ENCODE measurements around the gene DIS3L2.
"Not testable (repeated sequence)": the region's sequence is repeated elsewhere in the genome, so short reads cannot be mapped to it uniquely, and the experiment has no call there.

DIS3L2 gene

DNA sequence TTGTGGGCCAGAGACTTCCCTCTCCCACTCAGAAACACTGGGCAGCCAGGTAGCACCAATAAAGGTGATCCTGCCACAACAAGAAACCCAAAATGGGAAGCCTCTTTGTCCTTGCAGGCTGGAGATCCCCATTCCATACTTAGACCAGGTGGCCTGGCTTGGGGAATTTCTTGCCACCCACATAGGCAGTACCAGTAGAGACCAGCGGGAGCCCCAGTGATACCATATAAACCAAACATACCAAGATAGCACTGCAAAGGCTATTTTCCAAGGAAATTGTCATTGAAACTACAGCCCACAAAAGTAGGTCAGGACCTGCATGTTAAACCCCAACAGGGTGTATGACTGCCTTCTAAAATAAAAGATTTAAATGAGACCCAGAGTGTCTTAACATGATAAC is 171.6 kb downstream of the DIS3L2 start:
- no peak for DNase-seq

DNA sequence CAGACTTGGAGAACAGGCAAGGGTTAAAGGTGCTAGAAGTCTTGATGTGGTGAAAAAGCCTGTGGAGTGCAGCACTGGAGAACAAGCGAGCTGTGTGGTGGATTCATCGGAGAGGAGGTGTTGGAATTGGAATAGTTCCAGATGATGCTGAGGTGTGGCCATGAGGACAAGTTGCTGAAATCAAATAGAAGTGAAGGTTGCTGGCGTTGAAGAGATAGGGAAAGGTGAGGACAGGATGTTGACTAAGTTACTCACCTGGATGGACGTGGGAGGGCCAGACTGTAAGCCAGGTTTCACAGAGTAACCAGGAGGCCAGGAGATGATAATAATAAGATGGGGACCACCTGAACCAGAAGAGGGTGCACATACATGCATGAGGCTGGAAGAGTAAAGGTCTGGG is 173.4 kb downstream of the DIS3L2 start:
- DNase-seq, result no peak

DNA sequence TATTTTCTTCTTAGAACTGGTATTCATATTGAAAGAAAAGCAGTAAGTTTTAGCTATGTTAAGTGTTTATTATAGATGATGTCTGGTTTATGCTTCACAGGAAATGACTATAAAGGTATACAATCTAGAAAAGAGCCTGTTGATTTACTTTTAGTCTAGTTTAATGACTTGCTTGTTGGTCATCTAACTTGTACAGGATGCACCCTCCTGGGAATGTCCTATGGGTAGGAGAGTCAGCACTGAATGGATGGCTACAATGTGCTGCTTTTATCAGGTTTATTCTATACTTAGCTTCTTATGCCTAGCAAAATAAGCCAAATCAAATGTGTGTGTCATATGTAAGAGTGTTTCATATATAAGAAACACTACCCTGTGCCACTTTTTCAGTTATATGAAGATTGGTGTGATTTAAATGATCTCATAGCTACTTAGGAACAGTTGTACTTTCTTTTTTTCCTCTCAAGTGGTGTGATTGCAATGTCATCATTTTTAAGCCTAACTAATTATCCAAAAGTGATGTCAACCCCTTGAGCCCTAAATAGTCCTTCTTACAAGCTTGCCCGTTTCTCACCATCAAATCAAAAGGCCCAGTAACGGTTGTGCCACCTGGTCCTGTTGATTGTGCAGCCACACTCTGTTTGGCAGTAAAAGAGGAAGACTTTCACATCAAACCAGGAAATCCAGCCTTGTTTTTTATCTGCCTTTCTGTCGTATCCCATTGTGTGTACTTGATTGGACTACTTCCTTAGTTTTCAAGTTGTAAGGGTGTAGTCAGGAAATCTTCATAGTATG is 176.0 kb downstream of the DIS3L2 start:
- no peak for DNase-seq

DNA sequence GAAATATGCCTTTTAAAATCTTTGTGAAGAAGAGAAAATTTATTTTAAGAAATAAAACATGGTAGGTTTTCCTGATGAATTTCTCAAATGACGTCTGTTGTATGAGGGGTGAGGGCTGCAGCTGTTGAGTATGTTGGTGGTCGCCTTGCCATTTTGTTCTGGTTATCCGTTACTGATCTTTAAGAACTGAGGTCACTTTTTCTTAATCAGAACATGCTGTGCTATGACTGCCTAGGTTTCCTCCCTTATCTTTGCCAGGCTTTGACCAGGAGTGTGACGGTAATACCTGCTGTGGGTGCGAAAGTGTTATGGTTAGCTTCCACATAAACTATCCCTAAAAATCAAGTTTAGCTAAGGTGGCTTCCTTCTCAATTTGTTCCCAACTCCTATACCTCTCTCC is 176.9 kb downstream of the DIS3L2 start:
- no peak for DNase-seq

DNA sequence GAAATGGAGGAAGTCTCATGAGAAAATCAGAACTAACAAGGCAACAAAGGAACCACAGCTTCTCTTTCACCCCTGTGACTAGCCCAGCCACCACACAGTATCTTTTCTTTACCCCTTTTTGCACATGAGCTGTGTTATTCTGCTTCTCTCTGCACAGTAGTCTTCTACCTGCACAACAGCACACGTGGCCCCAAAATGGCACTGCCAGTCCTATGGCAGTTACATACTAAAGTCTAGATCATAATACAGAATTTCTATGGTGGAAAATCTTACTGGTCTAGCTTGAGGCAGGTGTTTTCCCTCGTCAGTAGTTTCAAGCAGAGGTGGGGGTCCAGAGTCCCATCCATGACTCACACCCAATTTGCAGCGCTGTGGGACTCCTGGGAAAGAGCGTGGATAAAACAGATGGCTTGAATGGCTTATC is 177.7 kb downstream of the DIS3L2 start:
- DNase-seq, result no peak

DNA sequence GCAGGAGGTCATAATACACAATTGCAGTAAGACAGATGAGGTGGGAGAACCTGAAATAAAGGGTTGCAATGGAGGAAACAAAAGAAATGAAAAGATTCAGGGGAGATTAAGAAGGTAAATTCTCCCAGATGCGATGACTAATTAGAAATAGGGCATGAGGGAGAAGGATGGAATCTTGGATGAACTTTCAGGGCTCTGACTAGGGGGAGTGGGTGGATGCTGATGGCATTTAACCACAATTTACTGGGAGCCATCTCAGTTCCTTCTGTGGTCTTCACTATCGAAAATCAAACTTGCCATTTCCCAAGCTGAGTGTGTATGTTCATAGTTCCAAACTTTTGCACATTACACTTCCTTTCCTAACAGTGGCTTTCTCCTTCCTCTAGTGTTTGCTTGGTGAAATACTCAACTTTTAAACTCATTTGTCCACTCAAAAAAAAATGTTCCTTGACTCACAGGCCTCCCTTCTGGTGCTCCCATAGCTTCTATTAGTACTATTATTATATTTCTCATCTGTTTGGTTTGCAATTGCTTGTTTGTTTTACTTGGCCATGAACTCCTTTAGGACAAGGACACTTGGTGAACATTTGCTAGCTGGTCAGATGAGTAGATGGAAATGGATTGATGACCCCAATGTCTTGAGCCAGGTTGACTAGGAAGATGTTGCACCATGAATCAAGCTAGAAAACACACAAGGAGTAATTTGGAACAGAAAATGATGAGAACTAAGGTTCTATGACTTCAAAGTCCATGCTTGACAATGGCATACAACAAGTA is 178.5 kb downstream of the DIS3L2 start:
- no peak for DNase-seq

DNA sequence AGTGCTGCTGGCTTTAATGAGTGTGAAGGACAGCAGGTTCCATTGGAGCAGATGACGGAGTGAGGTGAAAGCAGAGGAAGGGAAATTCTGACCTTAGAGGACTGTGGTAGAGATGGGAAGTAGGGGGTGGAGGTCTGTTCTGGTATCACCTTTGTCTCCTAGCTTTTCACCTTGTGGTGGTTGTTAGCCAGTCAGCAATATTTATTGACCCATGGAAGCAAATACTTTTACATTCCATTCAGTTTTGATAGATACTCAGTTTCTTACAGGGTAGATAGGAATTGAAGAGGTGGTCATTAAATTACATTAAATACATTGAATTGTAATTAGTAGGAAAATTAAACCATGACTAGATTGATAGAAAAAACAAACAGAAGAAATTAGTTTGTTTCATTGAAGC is 180.1 kb downstream of the DIS3L2 start:
- no peak for DNase-seq

DNA sequence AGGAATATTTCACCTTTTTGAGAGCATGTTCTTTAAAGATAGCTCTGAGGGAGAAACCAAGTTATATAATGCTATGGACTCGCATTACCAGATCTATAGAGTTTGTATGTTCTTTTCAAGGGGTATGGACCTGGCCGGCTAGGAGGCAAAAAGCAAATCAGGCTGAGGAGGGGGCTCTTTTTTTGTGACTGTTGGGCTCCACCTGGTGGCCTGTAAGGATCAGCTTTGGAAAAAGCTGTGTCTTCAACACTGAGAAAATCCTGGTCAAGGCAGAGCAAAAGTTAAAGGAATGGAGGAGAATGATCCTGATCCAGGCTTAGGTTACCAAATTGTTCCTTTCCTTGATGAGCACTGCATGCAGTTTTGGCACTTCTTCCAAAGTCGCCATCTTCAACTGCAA is 180.5 kb downstream of the DIS3L2 start:
- no peak for DNase-seq

DNA sequence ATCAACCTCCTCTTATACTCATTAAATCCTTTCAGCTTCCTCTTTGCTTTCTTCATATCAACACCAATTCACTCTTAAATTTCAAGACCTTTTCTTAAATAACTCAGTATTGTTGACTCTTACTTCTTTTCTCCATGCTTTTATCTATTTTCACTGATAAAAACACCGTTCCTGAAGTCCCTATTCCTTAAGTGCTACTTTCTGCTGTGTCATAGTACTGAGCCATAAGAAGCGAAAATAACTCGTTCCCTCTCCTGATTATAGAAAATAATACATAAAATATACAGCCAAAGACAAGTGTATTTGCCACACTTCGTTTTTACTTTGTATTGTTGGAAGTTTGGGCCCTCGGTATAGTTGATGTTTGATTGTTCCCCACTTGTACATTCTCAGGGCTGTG is 181.0 kb downstream of the DIS3L2 start:
- DNase-seq, result no peak

DNA sequence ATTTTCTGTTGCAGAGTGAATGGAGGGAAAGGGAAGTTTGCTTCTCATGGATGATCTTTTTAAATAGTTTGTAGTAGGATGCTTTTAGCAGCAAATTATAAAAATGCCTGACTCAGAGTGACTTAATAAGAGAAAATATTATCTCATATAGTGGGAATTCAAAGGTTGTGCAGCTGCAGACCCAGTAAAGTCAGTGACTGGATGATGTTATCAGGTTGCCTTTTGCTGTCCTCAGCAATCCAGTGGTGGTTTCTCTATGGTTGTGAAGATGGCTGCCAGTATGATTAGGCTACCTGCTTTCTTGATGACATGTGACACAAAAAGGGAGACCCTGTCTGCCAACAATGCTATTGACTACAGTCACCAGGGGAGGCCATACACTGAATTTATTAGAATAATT is 184.8 kb downstream of the DIS3L2 start:
- DNase-seq, result no peak

DNA sequence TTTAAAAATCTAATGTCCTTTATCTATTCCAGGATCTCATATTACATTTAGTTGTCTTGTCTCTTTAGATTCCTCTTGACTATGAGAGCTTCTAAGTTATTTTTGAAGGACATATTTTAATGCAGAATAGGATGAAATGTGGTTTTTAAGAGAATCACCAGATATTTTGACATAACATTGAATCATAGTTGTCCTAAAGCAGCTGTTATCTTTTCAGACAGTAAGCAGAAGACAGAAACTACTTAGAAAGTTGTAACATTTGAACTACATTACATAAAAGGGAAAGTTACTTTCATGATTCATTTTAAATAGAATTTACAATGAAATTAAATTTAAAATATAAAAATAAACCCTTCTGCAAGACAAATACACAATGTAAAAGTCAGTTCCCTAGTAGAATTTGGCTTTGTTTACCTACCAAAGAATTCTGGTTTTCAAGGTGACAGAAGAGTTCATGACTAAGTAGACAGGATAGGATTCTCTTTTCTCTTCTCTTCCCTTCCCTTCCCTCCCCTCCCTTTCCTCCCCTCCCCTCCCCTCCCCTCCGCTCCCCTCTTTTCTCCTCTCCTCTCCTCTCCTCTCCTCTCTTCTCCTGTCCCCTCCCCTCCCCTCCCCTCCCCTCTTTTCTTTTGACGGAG is 186.0 kb downstream of the DIS3L2 start:
- DNase-seq, result no peak

DNA sequence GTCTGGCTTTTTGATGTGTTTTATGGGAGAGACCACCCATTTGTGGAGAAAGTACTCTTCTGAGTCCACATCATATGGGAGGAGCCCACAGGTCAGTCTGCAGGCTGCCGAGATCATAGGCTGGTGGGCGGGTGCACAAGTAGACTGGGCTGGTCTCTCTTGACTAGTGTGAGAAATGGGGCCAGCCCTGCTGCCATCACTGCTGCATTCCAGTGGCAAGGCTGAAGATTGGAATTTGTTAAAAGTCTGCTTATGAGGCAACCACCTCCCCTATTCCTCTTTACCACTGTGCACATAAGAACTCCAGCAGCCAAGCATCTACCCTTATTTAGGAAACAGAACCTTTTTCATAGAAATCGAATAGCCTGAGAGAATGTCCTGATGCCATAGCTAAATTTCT is 200.7 kb downstream of the DIS3L2 start:
- DNase-seq, result no peak

DNA sequence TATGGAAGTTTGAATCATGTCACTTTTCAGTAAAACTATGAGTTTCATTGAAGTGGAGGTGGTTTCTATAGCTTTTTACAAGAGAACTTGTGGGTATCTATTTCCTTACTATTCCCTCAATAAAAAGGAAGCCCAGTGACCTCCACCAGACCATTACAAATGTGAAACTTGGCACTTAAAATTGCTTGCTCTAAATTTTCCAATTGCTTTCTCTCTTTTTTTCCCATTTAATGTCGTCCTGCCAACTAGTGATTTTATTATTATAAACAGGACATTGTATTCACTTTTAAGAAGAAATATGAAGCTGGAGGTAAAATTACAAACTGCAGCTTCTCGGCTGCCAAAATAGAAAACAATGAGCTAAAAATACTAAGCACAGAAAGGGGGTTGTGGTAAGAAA is 208.9 kb downstream of the DIS3L2 start:
- no peak for DNase-seq

DNA sequence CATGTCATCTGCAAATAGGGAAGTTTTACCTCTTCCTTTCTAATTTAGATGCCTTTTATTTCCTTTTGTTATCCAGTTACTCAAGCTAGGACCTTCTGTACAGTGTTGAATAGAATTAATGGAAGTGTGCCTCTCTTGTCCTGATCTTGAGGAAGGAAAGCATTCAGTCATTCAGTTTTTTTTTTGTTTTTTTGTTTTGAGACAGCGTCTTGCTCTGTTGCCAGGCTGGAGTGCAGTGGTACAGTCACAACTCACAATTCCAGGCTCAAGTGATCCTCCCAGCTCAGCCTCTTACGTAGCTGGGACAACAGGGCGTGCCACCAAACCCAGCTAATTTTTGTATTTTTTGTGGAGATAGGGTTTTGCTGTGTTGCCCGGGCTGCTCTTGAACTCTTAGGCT is 213.1 kb downstream of the DIS3L2 start:
- no peak for DNase-seq

DNA sequence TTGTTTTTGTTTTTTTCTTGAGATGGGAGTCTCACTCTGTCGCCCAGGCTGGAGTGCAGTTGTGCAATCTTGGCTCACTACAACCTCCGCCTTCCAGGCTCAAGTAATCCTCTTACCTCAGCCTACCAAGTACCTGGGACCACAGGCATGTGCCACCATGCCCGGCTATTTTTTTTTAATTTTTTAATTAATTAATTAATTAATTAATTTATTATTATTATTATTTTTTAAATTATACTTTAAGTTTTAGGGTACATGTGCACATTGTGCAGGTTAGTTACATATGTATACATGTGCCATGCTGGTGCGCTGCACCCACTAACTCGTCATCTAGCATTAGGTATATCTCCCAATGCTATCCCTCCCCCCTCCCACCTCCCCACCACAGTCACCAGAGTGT is 215.1 kb downstream of the DIS3L2 start:
- DNase-seq, result not testable (repeated sequence)

DNA sequence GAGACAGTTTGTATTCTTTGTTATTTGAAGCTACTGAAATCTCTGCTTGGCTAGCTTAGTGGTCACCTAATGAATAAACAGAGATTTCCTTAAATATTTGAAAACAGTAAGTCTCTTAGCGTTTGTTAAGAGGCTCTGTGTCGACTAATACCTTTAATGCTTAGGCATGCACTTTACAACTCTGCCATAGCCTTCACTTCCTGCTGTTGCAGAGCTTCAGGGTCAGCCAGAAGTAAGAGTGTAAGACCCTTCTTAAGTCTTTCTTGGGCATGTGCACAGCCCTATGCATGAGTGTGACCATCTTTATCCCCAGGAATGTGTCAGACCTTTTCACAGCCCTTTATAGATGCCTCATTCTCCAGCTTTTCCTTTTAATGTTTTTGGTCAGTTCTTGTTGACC is 221.8 kb downstream of the DIS3L2 start:
- no peak for DNase-seq

DNA sequence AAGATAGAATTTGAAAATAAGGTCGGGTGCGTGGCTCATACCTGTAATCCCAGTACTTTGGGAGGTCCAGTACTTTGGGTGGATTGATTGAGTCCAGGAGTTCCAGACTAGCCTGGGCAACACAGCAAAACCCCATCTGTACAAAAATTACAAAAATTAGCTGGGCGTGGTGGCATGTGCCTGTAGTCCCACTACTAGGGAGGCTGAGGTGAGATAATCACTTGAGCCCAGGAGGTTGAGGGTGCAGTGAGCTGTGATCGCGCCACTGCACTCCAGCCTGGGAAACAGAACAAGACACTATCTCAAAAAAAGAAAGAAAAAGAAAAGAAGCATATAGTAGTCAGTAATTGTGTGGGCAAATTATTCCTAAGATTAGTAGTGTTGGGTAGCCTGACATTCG is 222.8 kb downstream of the DIS3L2 start:
- no peak for DNase-seq

DNA sequence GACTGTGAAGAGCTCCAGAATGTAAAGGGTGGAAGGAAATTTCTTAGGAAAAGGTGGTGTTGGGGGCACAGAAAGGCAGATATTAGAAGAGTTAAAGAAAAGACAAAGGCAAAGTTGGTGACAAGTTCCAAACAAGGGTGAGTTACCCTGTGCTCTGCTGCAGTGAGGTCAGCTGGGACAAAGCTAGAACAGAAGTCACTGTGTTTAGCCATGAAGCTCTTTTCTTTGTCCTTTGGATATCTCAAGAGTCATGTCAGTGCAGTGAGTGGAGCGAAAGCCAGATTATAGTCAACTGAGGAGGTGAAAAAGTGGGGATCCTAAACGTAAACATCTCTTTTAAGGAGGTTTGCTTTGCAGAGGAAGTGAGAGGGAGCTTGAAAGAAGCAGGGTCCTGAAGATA is 229.3 kb downstream of the DIS3L2 start:
- no peak for DNase-seq

DNA sequence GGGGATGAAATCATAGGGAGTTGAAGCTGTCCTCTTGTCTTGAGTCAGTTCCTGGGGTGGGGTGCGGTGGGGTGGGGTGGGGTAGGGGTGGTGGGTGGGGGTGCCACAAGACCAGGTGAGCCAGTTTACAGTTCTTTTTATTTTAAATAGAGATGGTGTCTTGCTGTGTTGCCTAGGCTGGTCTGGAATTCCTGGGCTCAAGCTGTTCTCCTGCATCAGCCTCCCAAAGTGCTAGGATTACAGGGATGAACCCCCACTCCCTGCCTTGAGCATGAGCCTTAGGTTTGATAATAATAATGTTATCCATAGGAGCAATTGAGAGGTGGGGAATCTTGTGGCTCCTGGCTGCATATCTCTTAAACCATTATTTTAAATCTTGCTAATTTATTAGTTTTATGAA is 234.0 kb downstream of the DIS3L2 start:
- no peak for DNase-seq

DNA sequence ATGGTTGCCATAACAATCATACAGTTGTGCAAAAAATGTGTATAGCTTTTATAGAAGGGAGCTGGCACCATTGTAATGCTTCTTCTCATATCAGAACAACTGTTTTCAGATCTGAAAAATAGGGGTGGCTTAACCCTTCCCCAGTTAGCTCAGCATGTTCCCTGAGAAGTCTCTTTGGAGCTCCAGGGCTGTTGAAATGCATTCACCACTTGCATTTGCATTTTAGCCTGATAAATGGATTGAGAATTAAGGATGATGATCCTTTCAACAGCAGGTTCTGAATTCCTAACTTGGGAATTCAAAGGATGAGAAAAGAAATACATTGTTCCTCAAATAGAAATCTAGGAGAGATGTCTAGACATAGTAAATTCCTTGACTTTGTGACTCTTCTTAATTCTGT is 235.3 kb downstream of the DIS3L2 start:
- DNase-seq, result no peak

DNA sequence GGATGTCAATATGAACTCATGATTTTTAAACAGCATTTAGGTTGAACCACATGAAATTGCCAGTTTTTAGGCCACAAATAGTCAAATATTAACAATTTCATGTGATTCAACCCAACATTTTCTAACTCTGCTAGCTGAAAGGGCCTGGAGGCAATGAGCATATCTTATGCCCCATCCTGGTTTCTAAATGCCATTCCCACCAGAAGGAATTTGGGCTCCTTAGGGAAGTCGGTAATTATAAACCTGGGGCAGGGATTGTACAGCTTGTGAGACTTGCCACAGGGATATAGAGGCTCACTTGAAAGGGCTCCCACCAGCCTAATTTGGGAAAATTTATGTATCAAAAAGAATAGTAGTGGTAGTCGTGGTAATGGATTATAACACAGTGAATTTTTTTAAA is 238.7 kb downstream of the DIS3L2 start:
- no peak for DNase-seq

DNA sequence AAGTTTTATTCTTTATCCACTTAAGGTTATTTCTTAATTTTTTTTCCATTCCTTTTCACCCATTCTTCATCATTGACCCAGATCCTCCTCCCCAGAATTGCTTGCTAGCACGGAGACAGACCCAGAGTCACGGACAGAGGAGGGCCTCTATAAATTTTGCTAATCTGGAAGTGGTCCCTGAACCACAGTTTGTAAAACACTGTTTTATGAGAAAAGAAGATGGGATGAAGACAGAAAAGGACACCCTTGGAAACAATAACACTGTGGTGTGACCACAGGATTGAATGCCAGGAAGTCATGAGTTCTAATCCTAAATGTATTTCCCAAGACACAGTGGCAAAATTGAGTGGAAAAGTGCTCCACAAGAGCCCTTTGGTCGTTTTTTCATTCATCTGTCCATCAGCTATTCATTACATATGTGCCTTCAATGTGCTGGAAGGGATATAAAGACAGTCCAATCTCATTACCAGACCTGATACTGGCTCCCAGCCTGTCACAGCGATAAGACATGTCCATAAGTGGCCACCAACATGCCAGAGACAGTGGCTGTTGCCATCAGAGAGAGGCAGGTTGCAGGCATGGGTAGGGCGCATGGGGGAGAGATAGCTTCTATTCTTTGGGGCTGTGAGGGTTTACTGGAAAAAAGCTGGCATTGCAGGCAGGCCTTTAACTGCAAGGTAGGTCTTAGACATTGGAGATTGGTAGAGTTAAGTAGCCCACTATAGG is 241.8 kb downstream of the DIS3L2 start:
- DNase-seq, result no peak

DNA sequence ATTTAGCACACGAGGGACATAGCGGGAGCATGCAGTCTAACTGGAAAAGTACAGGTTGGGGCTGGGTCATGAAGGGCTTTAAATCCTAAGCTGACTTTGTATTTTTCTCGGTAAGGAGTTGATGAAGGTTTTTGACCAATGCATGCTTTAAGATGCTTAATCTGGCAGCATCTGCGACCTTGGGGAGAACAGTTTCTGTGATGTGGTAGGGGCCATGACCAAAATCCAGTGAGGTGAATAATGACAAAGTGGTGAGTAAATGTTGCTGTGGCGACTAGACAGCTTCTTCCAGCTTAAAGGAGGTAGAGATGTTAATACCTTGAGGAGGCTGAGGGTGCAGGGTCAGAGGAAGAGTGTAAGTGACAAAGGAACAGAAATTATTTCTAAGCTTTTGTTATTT is 242.4 kb downstream of the DIS3L2 start:
- DNase-seq, result no peak
